OCI-LY7 (cell line): ENCODE data around the gene KCTD13. TPM values are rescaled to one million over a fixed set of nuclear protein-coding genes. Genes with fewer than 3 reads are reported as not detected.

ENCODE experiments used
- BruUV-seq: library from RNA; stranded (reverse); fragments of 400-500 nt; replicated peaks from 2 replicates; lab custom pipeline; 2021; lab: Mats Ljungman, UMichigan
- CTCF ChIA-PET: fragments of 300-600 bp; sonication (Branson Sonifier 250); formaldehyde crosslinking; loops from one replicate; lab custom pipeline; 2022; ENCODE audit warnings: antibody characterized with exemption; ENCODE audit not compliant: unreplicated experiment; lab: Charles Lee
- POLR2A ChIA-PET: fragments of 300-600 bp; sonication (Branson Sonifier 250); formaldehyde crosslinking; loops from one replicate; lab custom pipeline; 2022; ENCODE audit warnings: antibody characterized with exemption; lab: Charles Lee
- DNase-seq: peaks from one replicate; pipeline ENCODE4 v3.0.0-alpha.2; 2015; ENCODE audit warnings: low spot score
- H2AFZ ChIP-seq: fragments of 200-600 bp; sonication (generic), shearing (Covaris generic); 2 replicates; pipeline ENCODE4 v1.6.1; 2014; ENCODE audit warnings: mild to moderate bottlenecking, antibody characterized with exemption, low read length, moderate library complexity
- H3K27ac ChIP-seq: fragments of 200-600 bp; sonication (generic); 2 replicates; pipeline ENCODE4 v1.5.1; 2014; ENCODE audit warnings: mixed run types, low read depth, mild to moderate bottlenecking, moderate library complexity, low read length, inconsistent platforms; ENCODE audit not compliant: poor library complexity, severe bottlenecking
- H3K36me3 ChIP-seq: fragments of 200-600 bp; sonication (generic); 2 replicates; pipeline ENCODE4 v1.6.1; 2014; ENCODE audit warnings: mild to moderate bottlenecking, antibody characterized with exemption, low read length, moderate library complexity, mixed read lengths; ENCODE audit not compliant: insufficient read depth
- H3K4me1 ChIP-seq: fragments of 200-600 bp; sonication (generic); 2 replicates; pipeline ENCODE4 v1.5.1; 2014; ENCODE audit warnings: mild to moderate bottlenecking, low read length; ENCODE audit not compliant: insufficient read depth, poor library complexity, severe bottlenecking
- H3K4me2 ChIP-seq: fragments of 200-600 bp; sonication (generic); 2 replicates; pipeline ENCODE4 v1.6.1; 2014; ENCODE audit warnings: mild to moderate bottlenecking, low read length
- H3K4me3 ChIP-seq: fragments of 200-600 bp; sonication (generic); 2 replicates; pipeline ENCODE4 v1.5.1; 2014; ENCODE audit warnings: mild to moderate bottlenecking, low read depth, low read length; ENCODE audit not compliant: poor library complexity, severe bottlenecking
- H3K79me2 ChIP-seq: fragments of 200-600 bp; sonication (generic); 2 replicates; pipeline ENCODE4 v1.6.1; 2016; ENCODE audit warnings: low read depth, mild to moderate bottlenecking, low read length, moderate library complexity, mixed read lengths; ENCODE audit not compliant: insufficient read depth
- H3K9me2 ChIP-seq: fragments of 200-600 bp; sonication (generic); 2 replicates; pipeline ENCODE4 v1.6.1; 2016; ENCODE audit warnings: mild to moderate bottlenecking, low read length, mixed read lengths; ENCODE audit not compliant: insufficient read depth
- H3K9me3 ChIP-seq: fragments of 200-600 bp; sonication (generic); 2 replicates; pipeline ENCODE4 v1.6.1; 2014; ENCODE audit warnings: mild to moderate bottlenecking, mixed run types, low read length, mixed read lengths
- H4K20me1 ChIP-seq: fragments of 200-600 bp; sonication (generic); 2 replicates; pipeline ENCODE4 v1.6.1; 2014; ENCODE audit warnings: mild to moderate bottlenecking, antibody characterized with exemption, low read length, moderate library complexity, mixed read lengths; ENCODE audit not compliant: insufficient read depth
- EZH2phosphoT487 ChIP-seq: fragments of 200-600 bp; sonication (generic); IDR thresholded peaks from 2 replicates; pipeline ENCODE4 v1.6.1; 2018; ENCODE audit warnings: low read depth, borderline replicate concordance, mild to moderate bottlenecking, mixed run types, antibody characterized with exemption, low read length, moderate library complexity, mixed read lengths
- intact Hi-C: fragments of 100-400 bp; cut with micrococcal nuclease; formaldehyde crosslinking; loops from one replicate; pipeline ENCODE4 v1.10.0; 2022; ENCODE audit not compliant: unreplicated experiment
- total RNA-seq, 2 experiments: library from RNA; depleted of rRNA in 1 of 2; stranded (reverse); fragments of >200 nt in 1 of 2; shearing (Covaris generic) in 1 of 2; gene quantifications; 2 replicates each; pipeline ENCODE4 v1.2.3, GENCODE V29; 2014 to 2022
- TF ChIP-seq, protein P1 (sequence below): fragments of 200-600 bp; sonication (generic); conservative IDR thresholded peaks from 2 replicates; pipeline ENCODE4 v1.5.1; 2014; ENCODE audit warnings: mild to moderate bottlenecking, antibody characterized with exemption, low read length, moderate library complexity, mixed read lengths

Gene KCTD13
- total RNA-seq, 2 experiments from 2014 or later, result 15.9 to 48.0 TPM

DNA sequence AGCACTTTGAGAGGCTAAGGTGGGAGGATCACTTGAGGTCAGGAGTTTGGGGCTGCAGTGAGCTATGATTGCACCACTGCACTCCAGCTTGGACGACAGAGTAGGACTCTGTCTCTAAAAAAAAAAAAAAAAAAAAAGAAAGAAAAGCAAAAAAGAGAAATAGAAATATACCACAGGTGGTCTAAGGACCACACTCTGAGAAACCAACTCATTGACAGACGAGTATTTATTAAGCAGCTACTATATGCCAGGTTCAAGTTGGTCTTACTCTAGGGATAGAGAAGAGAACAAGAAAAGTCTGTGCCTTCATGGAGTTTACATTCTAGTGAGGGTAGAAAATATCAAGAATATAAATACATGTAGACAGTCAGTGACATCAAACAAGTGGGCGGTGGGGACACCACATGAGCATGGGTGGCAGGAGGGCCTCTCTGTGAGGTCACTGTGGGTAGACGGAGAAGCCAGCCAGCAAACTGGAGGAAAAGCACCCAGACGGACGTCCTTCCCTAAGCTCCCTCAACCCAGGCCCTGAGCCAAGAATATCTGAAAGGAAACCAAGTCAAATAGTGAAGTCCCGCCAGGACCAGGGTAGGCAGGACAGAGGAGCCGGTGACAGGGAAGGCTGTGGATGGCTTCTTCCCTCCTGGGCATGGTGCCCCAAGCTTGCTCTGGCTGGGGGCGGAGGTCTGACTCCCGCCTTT is 67.7 kb downstream of the KCTD13 start:
- Histone ChIP-seq H3K27ac (no peak overlapping the region), H3K79me2 (peaks cover 8% of the 10 kb centered on the region; the same call in 1 of the 2 replicates), H3K36me3 (peaks cover 23% of the 10 kb centered on the region; the same call in 1 of the 2 replicates), H3K4me1 (peaks cover 7% of the 10 kb centered on the region), H3K4me2 (no peak overlapping the region), H3K9me3 (no peaks in the 10 kb centered on the region), H3K9me2 (no peaks in the 10 kb centered on the region), H4K20me1 (no peaks in the 10 kb centered on the region), H3K4me3 (no peak overlapping the region), H2AFZ (no peak overlapping the region)
- intact Hi-C loops, result no loop called here
- no peak for DNase-seq
- TF ChIP-seq EZH2phosphoT487, result no peak
- TF ChIP-seq, protein P1, sequence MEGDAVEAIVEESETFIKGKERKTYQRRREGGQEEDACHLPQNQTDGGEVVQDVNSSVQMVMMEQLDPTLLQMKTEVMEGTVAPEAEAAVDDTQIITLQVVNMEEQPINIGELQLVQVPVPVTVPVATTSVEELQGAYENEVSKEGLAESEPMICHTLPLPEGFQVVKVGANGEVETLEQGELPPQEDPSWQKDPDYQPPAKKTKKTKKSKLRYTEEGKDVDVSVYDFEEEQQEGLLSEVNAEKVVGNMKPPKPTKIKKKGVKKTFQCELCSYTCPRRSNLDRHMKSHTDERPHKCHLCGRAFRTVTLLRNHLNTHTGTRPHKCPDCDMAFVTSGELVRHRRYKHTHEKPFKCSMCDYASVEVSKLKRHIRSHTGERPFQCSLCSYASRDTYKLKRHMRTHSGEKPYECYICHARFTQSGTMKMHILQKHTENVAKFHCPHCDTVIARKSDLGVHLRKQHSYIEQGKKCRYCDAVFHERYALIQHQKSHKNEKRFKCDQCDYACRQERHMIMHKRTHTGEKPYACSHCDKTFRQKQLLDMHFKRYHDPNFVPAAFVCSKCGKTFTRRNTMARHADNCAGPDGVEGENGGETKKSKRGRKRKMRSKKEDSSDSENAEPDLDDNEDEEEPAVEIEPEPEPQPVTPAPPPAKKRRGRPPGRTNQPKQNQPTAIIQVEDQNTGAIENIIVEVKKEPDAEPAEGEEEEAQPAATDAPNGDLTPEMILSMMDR, result no peak
- ChIA-PET CTCF (no interaction called here), POLR2A (no interaction called here)
- BruUV-seq, result TSS peak; percentile 55

DNA sequence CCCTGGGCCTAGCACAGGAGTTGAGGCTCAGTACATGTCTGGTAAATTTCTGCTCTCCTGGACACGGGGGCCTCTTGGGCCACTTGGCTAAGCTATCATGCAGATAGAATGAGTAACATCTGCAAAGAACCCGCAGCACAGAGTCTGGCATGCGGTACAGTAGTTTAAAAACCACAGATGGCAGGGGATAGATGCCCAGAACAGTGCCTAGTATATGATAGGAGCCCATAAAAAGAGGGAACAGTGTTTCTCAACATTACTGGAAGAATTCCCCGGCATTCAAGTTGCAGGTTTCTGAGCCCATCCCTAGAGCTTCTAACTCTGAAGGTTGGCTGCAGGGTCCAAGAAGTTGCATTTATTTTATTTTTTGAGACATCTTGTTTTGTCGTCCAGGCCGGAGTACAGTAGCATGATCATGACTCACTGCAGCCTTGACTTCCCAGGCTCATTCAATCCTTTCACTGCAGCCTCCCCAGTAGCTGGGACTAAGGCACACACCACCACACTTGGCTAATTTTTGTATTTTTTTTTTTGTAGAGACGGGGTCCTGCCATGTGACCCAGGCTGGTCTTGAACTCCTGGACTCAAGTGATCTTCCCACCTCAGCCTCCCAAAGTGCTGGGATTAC is 68.8 kb downstream of the KCTD13 start:
- H3K9me2 ChIP-seq, result no peaks in the 10 kb centered on the region
- ChIA-PET CTCF (no interaction called here), POLR2A (interaction anchor here (0.6 kb wide), 1 partner anchor 70 kb away, joined by 3 read pairs; no protein-coding TSS in a partner anchor)
- H3K27ac ChIP-seq, result no peak overlapping the region
- H2AFZ ChIP-seq, result no peak overlapping the region
- intact Hi-C loops, result no loop called here
- no TSS peak for BruUV-seq
- no peaks in the 10 kb centered on the region for H3K9me3 ChIP-seq
- peaks cover 23% of the 10 kb centered on the region; the same call in 1 of the 2 replicates for H3K36me3 ChIP-seq
- H3K79me2 ChIP-seq, result peaks cover 5% of the 10 kb centered on the region; the same call in 1 of the 2 replicates
- no peaks in the 10 kb centered on the region for H4K20me1 ChIP-seq
- peaks cover 6% of the 10 kb centered on the region for H3K4me1 ChIP-seq
- TF ChIP-seq, protein P1, result no peak
- no peak for TF ChIP-seq EZH2phosphoT487
- DNase-seq, result no peak
- no peak overlapping the region for H3K4me3 ChIP-seq
- H3K4me2 ChIP-seq, result no peak overlapping the region

Other genes with a start within 250 kb of the KCTD13 start
- 9.4 and 10.6 TPM in 2 replicates for gene QPRT, start 247.0 kb downstream of the KCTD13 start, total RNA-seq (2014; rRNA removed; shearing (Covaris generic))
- 12.6 and 15.8 TPM in 2 replicates for gene QPRT, start 247.0 kb downstream of the KCTD13 start, total RNA-seq (2022)
- gene C16orf54, start 180.2 kb downstream of the KCTD13 start, total RNA-seq (2014; rRNA removed; shearing (Covaris generic)), result not detected in 2 replicates
- gene C16orf54, start 180.2 kb downstream of the KCTD13 start, total RNA-seq (2022), result 0.32 and 0.55 TPM in 2 replicates
- not detected in 2 replicates for gene ZG16, start 148.0 kb downstream of the KCTD13 start, total RNA-seq (2014; rRNA removed; shearing (Covaris generic))
- not detected in 2 replicates for gene ZG16, start 148.0 kb downstream of the KCTD13 start, total RNA-seq (2022)
- 315 and 339 TPM in 2 replicates for gene KIF22, start 135.5 kb downstream of the KCTD13 start, total RNA-seq (2014; rRNA removed; shearing (Covaris generic))
- 232 and 253 TPM in 2 replicates for gene KIF22, start 135.5 kb downstream of the KCTD13 start, total RNA-seq (2022)
- 384 and 471 TPM in 2 replicates for gene MAZ, start 119.7 kb downstream of the KCTD13 start, total RNA-seq (2014; rRNA removed; shearing (Covaris generic))
- gene MAZ, start 119.7 kb downstream of the KCTD13 start, total RNA-seq (2022), result 484 and 531 TPM in 2 replicates
- gene PRRT2, start 114.0 kb downstream of the KCTD13 start, total RNA-seq (2014; rRNA removed; shearing (Covaris generic)), result 0.09 TPM in 1 of 2 replicates, not detected in the other
- gene PRRT2, start 114.0 kb downstream of the KCTD13 start, total RNA-seq (2022), result 3.2 and 3.4 TPM in 2 replicates
- 59.4 and 62.7 TPM in 2 replicates for gene PAGR1, start 110.1 kb downstream of the KCTD13 start, total RNA-seq (2014; rRNA removed; shearing (Covaris generic))
- gene PAGR1, start 110.1 kb downstream of the KCTD13 start, total RNA-seq (2022), result 43.4 and 51.7 TPM in 2 replicates
- gene MVP, start 105.8 kb downstream of the KCTD13 start, total RNA-seq (2014; rRNA removed; shearing (Covaris generic)), result 4.0 and 6.3 TPM in 2 replicates
- gene MVP, start 105.8 kb downstream of the KCTD13 start, total RNA-seq (2022), result 6.8 and 8.1 TPM in 2 replicates
- gene CDIPT, start 63.0 kb downstream of the KCTD13 start, total RNA-seq (2014; rRNA removed; shearing (Covaris generic)), result 39.6 and 52.4 TPM in 2 replicates
- 41.4 and 43.5 TPM in 2 replicates for gene CDIPT, start 63.0 kb downstream of the KCTD13 start, total RNA-seq (2022)
- gene SEZ6L2, start 26.7 kb downstream of the KCTD13 start, total RNA-seq (2014; rRNA removed; shearing (Covaris generic)), result 0.98 TPM in 1 of 2 replicates, not detected in the other
- 0.83 and 1.0 TPM in 2 replicates for gene SEZ6L2, start 26.7 kb downstream of the KCTD13 start, total RNA-seq (2022)
- not detected in 2 replicates for gene ASPHD1, start 25.7 kb downstream of the KCTD13 start, total RNA-seq (2014; rRNA removed; shearing (Covaris generic))
- gene ASPHD1, start 25.7 kb downstream of the KCTD13 start, total RNA-seq (2022), result 0.30 TPM in 1 of 2 replicates, not detected in the other
- gene TMEM219, start 35.9 kb upstream of the KCTD13 start, total RNA-seq (2014; rRNA removed; shearing (Covaris generic)), result 75.7 and 94.1 TPM in 2 replicates
- 82.9 and 88.6 TPM in 2 replicates for gene TMEM219, start 35.9 kb upstream of the KCTD13 start, total RNA-seq (2022)
- 31.7 and 33.3 TPM in 2 replicates for gene TAOK2, start 47.6 kb upstream of the KCTD13 start, total RNA-seq (2014; rRNA removed; shearing (Covaris generic))
- 45.0 and 46.8 TPM in 2 replicates for gene TAOK2, start 47.6 kb upstream of the KCTD13 start, total RNA-seq (2022)
- gene HIRIP3, start 69.4 kb upstream of the KCTD13 start, total RNA-seq (2014; rRNA removed; shearing (Covaris generic)), result 54.4 and 60.4 TPM in 2 replicates
- 43.2 and 52.3 TPM in 2 replicates for gene HIRIP3, start 69.4 kb upstream of the KCTD13 start, total RNA-seq (2022)
- gene INO80E, start 70.0 kb upstream of the KCTD13 start, total RNA-seq (2014; rRNA removed; shearing (Covaris generic)), result 88.0 and 94.7 TPM in 2 replicates
- 129 and 140 TPM in 2 replicates for gene INO80E, start 70.0 kb upstream of the KCTD13 start, total RNA-seq (2022)
- not detected in 2 replicates for gene DOC2A, start 84.8 kb upstream of the KCTD13 start, total RNA-seq (2014; rRNA removed; shearing (Covaris generic))
- gene DOC2A, start 84.8 kb upstream of the KCTD13 start, total RNA-seq (2022), result 0.31 and 0.91 TPM in 2 replicates
- not detected in 2 replicates for gene C16orf92, start 97.0 kb upstream of the KCTD13 start, total RNA-seq (2014; rRNA removed; shearing (Covaris generic))
- gene C16orf92, start 97.0 kb upstream of the KCTD13 start, total RNA-seq (2022), result not detected in 2 replicates
- gene TLCD3B, start 105.0 kb upstream of the KCTD13 start, total RNA-seq (2014; rRNA removed; shearing (Covaris generic)), result 2.6 and 4.3 TPM in 2 replicates
- 17.6 and 21.3 TPM in 2 replicates for gene TLCD3B, start 105.0 kb upstream of the KCTD13 start, total RNA-seq (2022)
- 646 and 809 TPM in 2 replicates for gene ALDOA, start 139.5 kb upstream of the KCTD13 start, total RNA-seq (2014; rRNA removed; shearing (Covaris generic))
- gene ALDOA, start 139.5 kb upstream of the KCTD13 start, total RNA-seq (2022), result 811 and 1,029 TPM in 2 replicates
- gene PPP4C, start 149.8 kb upstream of the KCTD13 start, total RNA-seq (2014; rRNA removed; shearing (Covaris generic)), result 137 and 144 TPM in 2 replicates
- gene PPP4C, start 149.8 kb upstream of the KCTD13 start, total RNA-seq (2022), result 124 and 130 TPM in 2 replicates
- 0.77 and 1.4 TPM in 2 replicates for gene TBX6, start 165.7 kb upstream of the KCTD13 start, total RNA-seq (2014; rRNA removed; shearing (Covaris generic))
- 3.7 and 4.5 TPM in 2 replicates for gene TBX6, start 165.7 kb upstream of the KCTD13 start, total RNA-seq (2022)
- gene YPEL3, start 170.0 kb upstream of the KCTD13 start, total RNA-seq (2014; rRNA removed; shearing (Covaris generic)), result 17.5 and 18.6 TPM in 2 replicates
- 34.5 and 50.6 TPM in 2 replicates for gene YPEL3, start 170.0 kb upstream of the KCTD13 start, total RNA-seq (2022)
- 1.8 and 2.0 TPM in 2 replicates for gene GDPD3, start 187.3 kb upstream of the KCTD13 start, total RNA-seq (2014; rRNA removed; shearing (Covaris generic))
- gene GDPD3, start 187.3 kb upstream of the KCTD13 start, total RNA-seq (2022), result 5.0 and 5.2 TPM in 2 replicates
- 9.9 and 25.3 TPM in 2 replicates for gene MAPK3, start 197.0 kb upstream of the KCTD13 start, total RNA-seq (2014; rRNA removed; shearing (Covaris generic))
- gene MAPK3, start 197.0 kb upstream of the KCTD13 start, total RNA-seq (2022), result 30.1 and 34.6 TPM in 2 replicates